Measurements from ENCODE around the gene H2AZ2. TPM values are rescaled to one million over a fixed set of nuclear protein-coding genes. Genes with fewer than 3 reads are reported as not detected.

Gene H2AZ2
- total and polyA plus RNA-seq, 2 of the 4 experiments (the other 2 are of a cell fraction), result 156 to 162 TPM

DNA sequence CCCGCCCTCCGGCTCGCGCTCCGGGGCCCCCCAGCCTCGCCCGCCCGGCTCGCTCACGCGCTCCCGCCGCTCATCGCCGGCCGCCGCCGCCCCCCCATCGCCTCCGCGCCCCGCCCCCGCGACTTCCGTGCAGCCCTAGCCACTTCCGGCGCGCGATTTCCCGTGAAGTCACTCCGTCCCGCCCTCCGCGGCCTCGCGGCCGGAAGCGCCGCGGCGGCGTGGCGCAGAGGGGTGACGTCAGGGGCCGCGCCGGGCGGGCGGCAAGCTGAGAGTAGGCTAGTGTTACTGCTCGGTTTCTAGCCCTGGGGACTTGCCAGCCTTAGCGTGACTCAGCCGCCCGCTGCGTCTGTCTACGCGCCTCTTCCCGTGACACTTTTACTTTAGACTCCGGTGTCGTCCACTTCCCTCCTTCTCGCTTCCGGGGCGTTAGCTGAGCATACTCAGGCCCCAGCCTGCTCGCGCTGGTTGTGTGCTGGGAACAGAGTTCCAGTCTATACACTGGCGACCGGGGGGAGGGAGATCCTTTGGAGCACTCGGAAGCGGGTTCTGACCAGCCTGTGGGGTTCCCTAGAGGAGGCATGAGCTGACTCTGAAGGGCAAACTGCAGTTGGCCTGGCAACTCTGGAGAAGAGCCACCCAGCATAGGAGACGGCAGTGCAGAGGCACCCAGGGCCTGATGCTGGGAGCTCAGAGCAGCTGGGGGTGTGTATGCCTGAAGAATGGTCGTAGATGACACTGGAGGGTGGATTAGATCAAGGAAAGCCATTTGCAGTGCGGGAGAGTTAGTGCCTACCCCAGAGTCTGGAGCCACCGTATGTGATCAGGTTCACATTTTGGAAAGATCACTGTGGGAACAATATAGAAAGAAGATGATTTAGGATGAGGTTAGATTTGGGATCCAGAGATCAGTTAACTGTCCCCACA lies 37.8 kb upstream of the H2AZ2 start, which contains the start of gene PURB:
TSS of gene PURB (minus strand) at position 137 of the 924 bp plus-strand sequence. CDS start 182 bp downstream, outside the sequence.
- peak within 1 kb of the TSS; percentile 53; the same call in 1 of the 3 replicates for H2BK15ac ChIP-seq (ENCODE audit: low read depth, low read length)
- H3K9me1 ChIP-seq (ENCODE audit: insufficient read depth, low read length), result peaks cover 4% of the 10 kb centered on the region; the same call in 1 of the 2 replicates
- peak within 1 kb of the TSS; percentile 94 for H4K91ac ChIP-seq (ENCODE audit: insufficient read depth, low read depth, low read length)
- peak within 1 kb of the TSS; percentile 94 to 98 for H4K8ac ChIP-seq (ENCODE audit: low read depth in 2 of 2, low read length in 2 of 2)
- H3K36me3 ChIP-seq (ENCODE audit: control insufficient read depth, insufficient read depth, low read length), result peaks cover 9% of the 10 kb centered on the region
- no peak within 1 kb of the TSS for H2BK20ac ChIP-seq (ENCODE audit: low read depth, low read length)
- peak within 1 kb of the TSS; percentile 82 for H4K5ac ChIP-seq (ENCODE audit: low read depth, low read length)
- peak within 1 kb of the TSS; percentile 97 for H2AK5ac ChIP-seq (ENCODE audit: low read depth, low read length)
- peak within 1 kb of the TSS; percentile 98 for H3K9ac ChIP-seq (ENCODE audit: low read depth, low read length)
- intact Hi-C loops (cut with micrococcal nuclease), result loop anchor here (1.0 to 2.0 kb wide), 3 partner anchors 37 to 279 kb away; partner anchors contain the start of genes H2AZ2 and OGDH
- no peaks in the 10 kb centered on the region for H3K27me3 ChIP-seq (ENCODE audit: control insufficient read depth, insufficient read depth, low read length)
- in situ Hi-C loops (cut with MboI; ENCODE audit: low sequenced_read_pairs), result no loop called here
- 1% methylated on average over 19 of the region's 72 CpGs; no CpG with 5 or more reads in 1 of the 2 experiments for WGBS, 2 experiments (ENCODE audit: extremely low coverage in 2 of 2, insufficient read length in 1 of 2)
- H4K20me1 ChIP-seq (ENCODE audit: insufficient read depth, low read length), result peaks cover 24% of the 10 kb centered on the region
- H3K9me3 ChIP-seq (ENCODE audit: control insufficient read depth, insufficient read depth, low read length), result no peaks in the 10 kb centered on the region
- H2AK9ac ChIP-seq (replicated peaks; ENCODE audit: low read depth, low read length, poor library complexity), result peak within 1 kb of the TSS; percentile 97
- peak within 1 kb of the TSS; percentile 91 for H3K27ac ChIP-seq (ENCODE audit: insufficient read depth, low read length)
- H3K4me1 ChIP-seq (ENCODE audit: control insufficient read depth, insufficient read depth, low read length), result peaks cover 7% of the 10 kb centered on the region; the same call in 1 of the 2 replicates
- peak within 1 kb of the TSS; percentile 96 for H3K4ac ChIP-seq (ENCODE audit: low read depth, low read length)
- dilution Hi-C loops (cut with HindIII; ENCODE audit: low sequenced_read_pairs, unreplicated experiment), result no loop called here
- ATAC-seq (ENCODE audit: low read depth), result peak; percentile 85
- peak within 1 kb of the TSS; percentile 96 for H3K14ac ChIP-seq (replicated peaks; ENCODE audit: low read depth, low read length)
- ChIA-PET POLR2A (ENCODE audit: unreplicated experiment) (interaction anchor here (0.6 kb wide), 1 partner anchor 114 kb away, joined by 4 read pairs; no protein-coding TSS in a partner anchor), CTCF (interaction anchor here (1.5 kb wide), 1 partner anchor 29 kb away, joined by 5 read pairs; no protein-coding TSS in a partner anchor)
- H3K56ac ChIP-seq (ENCODE audit: extremely low read depth, insufficient read depth, low read length), result peak within 1 kb of the TSS; percentile 90
- peak within 1 kb of the TSS; percentile 30 for H3K18ac ChIP-seq (ENCODE audit: low read depth, low read length)
- H2BK120ac ChIP-seq (ENCODE audit: low read depth, low read length), result peak within 1 kb of the TSS; percentile 45
- DNase-seq, result peak; percentile 98
- BruUV-seq (replicated peaks), result TSS peak; percentile 71
- H2AFZ ChIP-seq (replicated peaks; ENCODE audit: low read length, poor library complexity), result peak within 1 kb of the TSS; percentile 89
- H2BK5ac ChIP-seq (ENCODE audit: low read depth, low read length, poor library complexity, severe bottlenecking), result peak within 1 kb of the TSS; percentile 84
- peak within 1 kb of the TSS; percentile 97 for H3K23ac ChIP-seq (ENCODE audit: low read depth, low read length)
- peak within 1 kb of the TSS; percentile 93 for H3K4me2 ChIP-seq (ENCODE audit: low read depth, low read length)
- H3K79me1 ChIP-seq (ENCODE audit: low read depth in 1 of 2, low read length in 2 of 2), result peaks cover 13 to 31% of the 10 kb centered on the region in 2 experiments; a peak in 3 of 4 replicates
- peak within 1 kb of the TSS; percentile 94 for H3K4me3 ChIP-seq (ENCODE audit: insufficient read depth, low read depth, low read length)
- TF ChIP-seq RFX5 (IDR thresholded peaks at IDR 0.05; ENCODE audit: low read depth, low read length) (no peak; the same call in 1 of the 2 replicates), MAZ (IDR thresholded peaks at IDR 0.05; ENCODE audit: borderline replicate concordance, low read depth, low read length) (peak; percentile 79; the same call in 1 of the 2 replicates), POLR2A (IDR thresholded peaks at IDR 0.05; ENCODE audit: low read depth, low read length) (peak; percentile 90), SMC3 (IDR thresholded peaks at IDR 0.05; ENCODE audit: low read depth, low read length) (no peak), MXI1 (IDR thresholded peaks at IDR 0.05; ENCODE audit: borderline replicate concordance, low read depth, low read length) (peak; percentile 71; the same call in 1 of the 2 replicates), RCOR1 (IDR thresholded peaks at IDR 0.05; ENCODE audit: insufficient replicate concordance, low read length) (no peak), MAFK (IDR thresholded peaks at IDR 0.05; ENCODE audit: low read depth, low read length) (0 out of 2 replicates have a peak, but pooled peaks have one; percentile 18), BHLHE40 (IDR thresholded peaks at IDR 0.05; ENCODE audit: low read depth, low read length) (peak; percentile 78)
- TF ChIP-seq, protein P1, sequence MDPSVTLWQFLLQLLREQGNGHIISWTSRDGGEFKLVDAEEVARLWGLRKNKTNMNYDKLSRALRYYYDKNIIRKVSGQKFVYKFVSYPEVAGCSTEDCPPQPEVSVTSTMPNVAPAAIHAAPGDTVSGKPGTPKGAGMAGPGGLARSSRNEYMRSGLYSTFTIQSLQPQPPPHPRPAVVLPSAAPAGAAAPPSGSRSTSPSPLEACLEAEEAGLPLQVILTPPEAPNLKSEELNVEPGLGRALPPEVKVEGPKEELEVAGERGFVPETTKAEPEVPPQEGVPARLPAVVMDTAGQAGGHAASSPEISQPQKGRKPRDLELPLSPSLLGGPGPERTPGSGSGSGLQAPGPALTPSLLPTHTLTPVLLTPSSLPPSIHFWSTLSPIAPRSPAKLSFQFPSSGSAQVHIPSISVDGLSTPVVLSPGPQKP (IDR thresholded peaks at IDR 0.05; ENCODE audit: borderline replicate concordance, low read depth, low read length), result peak; percentile 55; the same call in 1 of the 2 replicates
- TF ChIP-seq, protein P2, sequence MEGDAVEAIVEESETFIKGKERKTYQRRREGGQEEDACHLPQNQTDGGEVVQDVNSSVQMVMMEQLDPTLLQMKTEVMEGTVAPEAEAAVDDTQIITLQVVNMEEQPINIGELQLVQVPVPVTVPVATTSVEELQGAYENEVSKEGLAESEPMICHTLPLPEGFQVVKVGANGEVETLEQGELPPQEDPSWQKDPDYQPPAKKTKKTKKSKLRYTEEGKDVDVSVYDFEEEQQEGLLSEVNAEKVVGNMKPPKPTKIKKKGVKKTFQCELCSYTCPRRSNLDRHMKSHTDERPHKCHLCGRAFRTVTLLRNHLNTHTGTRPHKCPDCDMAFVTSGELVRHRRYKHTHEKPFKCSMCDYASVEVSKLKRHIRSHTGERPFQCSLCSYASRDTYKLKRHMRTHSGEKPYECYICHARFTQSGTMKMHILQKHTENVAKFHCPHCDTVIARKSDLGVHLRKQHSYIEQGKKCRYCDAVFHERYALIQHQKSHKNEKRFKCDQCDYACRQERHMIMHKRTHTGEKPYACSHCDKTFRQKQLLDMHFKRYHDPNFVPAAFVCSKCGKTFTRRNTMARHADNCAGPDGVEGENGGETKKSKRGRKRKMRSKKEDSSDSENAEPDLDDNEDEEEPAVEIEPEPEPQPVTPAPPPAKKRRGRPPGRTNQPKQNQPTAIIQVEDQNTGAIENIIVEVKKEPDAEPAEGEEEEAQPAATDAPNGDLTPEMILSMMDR (conservative IDR thresholded peaks at IDR 0.05; ENCODE audit: low read depth, low read length), result no peak
- TF ChIP-seq, protein P3, sequence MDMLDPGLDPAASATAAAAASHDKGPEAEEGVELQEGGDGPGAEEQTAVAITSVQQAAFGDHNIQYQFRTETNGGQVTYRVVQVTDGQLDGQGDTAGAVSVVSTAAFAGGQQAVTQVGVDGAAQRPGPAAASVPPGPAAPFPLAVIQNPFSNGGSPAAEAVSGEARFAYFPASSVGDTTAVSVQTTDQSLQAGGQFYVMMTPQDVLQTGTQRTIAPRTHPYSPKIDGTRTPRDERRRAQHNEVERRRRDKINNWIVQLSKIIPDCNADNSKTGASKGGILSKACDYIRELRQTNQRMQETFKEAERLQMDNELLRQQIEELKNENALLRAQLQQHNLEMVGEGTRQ (IDR thresholded peaks at IDR 0.05; ENCODE audit: low read depth, low read length), result peak; percentile 49; the same call in 1 of the 2 replicates
